Measurements from ENCODE around the gene AFF3. TPM values are rescaled to one million over a fixed set of nuclear protein-coding genes. Genes with fewer than 3 reads are reported as not detected.

The AFF3 gene
- total and polyA plus RNA-seq, 12 donors = 1.1 to 7.5 (median 3.9) TPM

- 84 to 89% (median 88%) methylated on average over 9 of the region's 9 CpGs for WGBS, 4 donors
- no peaks in the 10 kb centered on the region for H3K9me3 ChIP-seq (replicated peaks in 1 of 3)
- H3K27me3 ChIP-seq = no peaks in the 10 kb centered on the region
- peaks cover 3 to 10% of the 10 kb centered on the region in 2 donors for H3K4me1 ChIP-seq (replicated peaks in 1 of 2)
- DNase-seq = no peak
- H3K4me3 ChIP-seq = no peak overlapping the region
- no peaks in the 10 kb centered on the region for H3K36me3 ChIP-seq (replicated peaks in 1 of 2)
- no peak overlapping the region for H3K27ac ChIP-seq
- no peak for TF ChIP-seq CTCF (IDR thresholded peaks at IDR 0.05)
- TF ChIP-seq POLR2A (IDR thresholded peaks at IDR 0.05) = no peak
- intact Hi-C loops (cut with DNase I) = no loop called here
These were observed 490.3 kb downstream of the AFF3 start for GRCh38 chr2:99651930-99652670.

GRCh38 chr2:99648906-99649789 is 493.2 kb downstream of the AFF3 start:
- H3K4me1 ChIP-seq (replicated peaks in 1 of 2) = peaks cover 3 to 31% of the 10 kb centered on the region in 2 donors
- TF ChIP-seq POLR2A (IDR thresholded peaks at IDR 0.05) (no peak), CTCF (IDR thresholded peaks at IDR 0.05) (no peak)
- WGBS, 4 donors = 75 to 80% (median 78%) methylated on average over 13 of the region's 13 CpGs
- H3K9me3 ChIP-seq (replicated peaks in 1 of 3) = no peaks in the 10 kb centered on the region
- no peak for DNase-seq
- H3K36me3 ChIP-seq (replicated peaks in 1 of 2) = no peaks in the 10 kb centered on the region
- intact Hi-C loops (cut with DNase I) = no loop called here
- no peak overlapping the region for H3K4me3 ChIP-seq
- peak overlapping the region in 2 of 5 donors; percentile 9 to 42 for H3K27ac ChIP-seq
- no peaks in the 10 kb centered on the region for H3K27me3 ChIP-seq

GRCh38 chr2:99648178-99648844 is 494.1 kb downstream of the AFF3 start:
- Histone ChIP-seq H3K36me3 (replicated peaks in 1 of 2) (no peaks in the 10 kb centered on the region), H3K27me3 (no peaks in the 10 kb centered on the region), H3K27ac (peak overlapping the region in 1 of 5 donors; percentile 42), H3K4me3 (no peak overlapping the region), H3K9me3 (replicated peaks in 1 of 3) (no peaks in the 10 kb centered on the region), H3K4me1 (replicated peaks in 1 of 2) (peaks cover 7 to 39% of the 10 kb centered on the region in 2 donors)
- intact Hi-C loops (cut with DNase I) = no loop called here
- 40 to 51% (median 43%) methylated on average over 4 of the region's 4 CpGs for WGBS, 4 donors
- TF ChIP-seq POLR2A (IDR thresholded peaks at IDR 0.05) (no peak), CTCF (IDR thresholded peaks at IDR 0.05) (no peak)
- peak in 6 of 7 donors; percentile 42 to 61 (median 56) for DNase-seq

DNA sequence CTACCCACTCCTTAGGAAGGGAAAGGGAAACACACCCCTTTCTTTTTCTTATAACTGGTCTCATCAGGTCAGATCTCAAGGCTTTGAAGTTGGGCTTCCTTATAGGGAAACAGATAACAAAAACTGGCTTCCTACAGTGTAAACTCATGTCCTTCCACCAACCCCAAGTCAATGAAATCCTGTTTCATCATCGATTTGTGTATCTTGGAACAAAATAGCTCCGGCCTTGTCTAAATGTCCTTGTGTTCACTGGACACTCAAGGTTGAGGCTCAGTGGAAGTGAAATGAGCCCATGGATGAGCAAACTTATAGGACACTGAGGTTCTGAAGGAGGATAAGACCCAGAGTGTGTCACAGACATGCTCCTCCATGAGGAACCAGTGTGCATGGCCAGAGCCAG is 496.4 kb downstream of the AFF3 start:
- 38 to 51% (median 43%) methylated on average over 2 of the region's 2 CpGs for WGBS, 4 donors
- Histone ChIP-seq H3K36me3 (replicated peaks in 1 of 2) (no peaks in the 10 kb centered on the region), H3K27ac (no peak overlapping the region), H3K27me3 (no peaks in the 10 kb centered on the region), H3K4me1 (replicated peaks in 1 of 2) (peaks cover 7 to 40% of the 10 kb centered on the region in 2 donors), H3K9me3 (replicated peaks in 1 of 3) (no peaks in the 10 kb centered on the region), H3K4me3 (no peak overlapping the region)
- intact Hi-C loops (cut with DNase I) = no loop called here
- no peak for TF ChIP-seq POLR2A (IDR thresholded peaks at IDR 0.05)
- TF ChIP-seq CTCF (IDR thresholded peaks at IDR 0.05) = no peak
- DNase-seq = no peak
